Neural progenitor cell (in vitro differentiated cells): Measurements from ENCODE around the gene PMM1.
A peak's percentile ranks its signal among the peaks of the same experiment; 100 is the strongest.

Experiments
- EZH2 ChIP-seq: fragments of 200-600 bp; sonication (generic); IDR thresholded peaks from 2 replicates; pipeline ENCODE4 v1.6.1; 2017; ENCODE audit warnings: antibody characterized with exemption, mild to moderate bottlenecking, moderate library complexity
- EZH2phosphoT487 ChIP-seq: fragments of 200-600 bp; sonication (generic); IDR thresholded peaks from 2 replicates; pipeline ENCODE4 v1.6.1; 2017; ENCODE audit warnings: antibody characterized with exemption
- TF ChIP-seq, protein P1 (sequence below): fragments of 200-600 bp; sonication (generic); IDR thresholded peaks from 2 replicates; pipeline ENCODE4 v1.5.1; 2017; ENCODE audit warnings: antibody characterized with exemption, mild to moderate bottlenecking

DNA sequence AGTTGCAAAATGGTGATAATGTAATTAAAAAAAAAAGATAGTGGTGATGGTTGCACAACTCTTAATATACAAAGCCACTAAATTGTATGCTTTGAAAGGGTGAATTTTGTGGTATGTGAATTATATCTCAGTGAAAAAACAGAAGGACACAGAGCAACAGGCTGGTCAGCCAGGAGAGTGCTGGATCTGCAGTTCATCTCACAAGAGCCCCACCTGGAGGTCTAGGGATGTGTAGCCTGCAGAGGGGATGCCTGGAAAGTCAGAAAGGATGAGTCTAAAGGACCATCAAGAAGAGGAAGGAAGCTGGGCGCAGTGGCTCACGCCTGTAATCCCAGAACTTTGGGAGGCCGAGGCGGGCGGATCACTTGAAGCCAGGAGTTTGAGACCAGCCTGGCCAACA is 54.4 kb downstream of the PMM1 start:
- TF ChIP-seq, protein P1, sequence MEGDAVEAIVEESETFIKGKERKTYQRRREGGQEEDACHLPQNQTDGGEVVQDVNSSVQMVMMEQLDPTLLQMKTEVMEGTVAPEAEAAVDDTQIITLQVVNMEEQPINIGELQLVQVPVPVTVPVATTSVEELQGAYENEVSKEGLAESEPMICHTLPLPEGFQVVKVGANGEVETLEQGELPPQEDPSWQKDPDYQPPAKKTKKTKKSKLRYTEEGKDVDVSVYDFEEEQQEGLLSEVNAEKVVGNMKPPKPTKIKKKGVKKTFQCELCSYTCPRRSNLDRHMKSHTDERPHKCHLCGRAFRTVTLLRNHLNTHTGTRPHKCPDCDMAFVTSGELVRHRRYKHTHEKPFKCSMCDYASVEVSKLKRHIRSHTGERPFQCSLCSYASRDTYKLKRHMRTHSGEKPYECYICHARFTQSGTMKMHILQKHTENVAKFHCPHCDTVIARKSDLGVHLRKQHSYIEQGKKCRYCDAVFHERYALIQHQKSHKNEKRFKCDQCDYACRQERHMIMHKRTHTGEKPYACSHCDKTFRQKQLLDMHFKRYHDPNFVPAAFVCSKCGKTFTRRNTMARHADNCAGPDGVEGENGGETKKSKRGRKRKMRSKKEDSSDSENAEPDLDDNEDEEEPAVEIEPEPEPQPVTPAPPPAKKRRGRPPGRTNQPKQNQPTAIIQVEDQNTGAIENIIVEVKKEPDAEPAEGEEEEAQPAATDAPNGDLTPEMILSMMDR: peak; percentile 44
- TF ChIP-seq EZH2 (no peak), EZH2phosphoT487 (no peak)
